ENCODE results near the gene MYL9. TPM values are rescaled to one million over a fixed set of nuclear protein-coding genes. Genes with fewer than 3 reads are reported as not detected.

Gene MYL9
- total and polyA plus RNA-seq, 10 of the 15 experiments (the other 5 are each of a cell fraction or from before 2014, with no cell fraction given) = 0.28 to 1.7 (median 0.63) TPM; not detected in 3

- Histone ChIP-seq H3K9me3 (replicated peaks; ENCODE audit: control insufficient read depth, insufficient read depth, low read length) (no peaks in the 10 kb centered on the region), H3K79me2 (ENCODE audit: control insufficient read depth, insufficient read depth, low read length) (peaks cover 34% of the 10 kb centered on the region), H3K9ac (ENCODE audit: control insufficient read depth, insufficient read depth, low read length) (peak overlapping the region; percentile 97), H3K36me3 (ENCODE audit: control insufficient read depth in 2 of 2, insufficient read depth in 2 of 2, low read length in 1 of 2) (peaks cover 0 to 6% of the 10 kb centered on the region in 2 experiments; a peak in 1 of 4 replicates), H2AFZ (ENCODE audit: control insufficient read depth, low read depth, low read length) (peak overlapping the region; percentile 75), H3K27ac (ENCODE audit: control insufficient read depth, insufficient read depth) (peak overlapping the region; percentile 63), H3K4me2 (ENCODE audit: control insufficient read depth, insufficient read depth) (peak overlapping the region; percentile 79), H3K27me3 (replicated peaks in 1 of 2; ENCODE audit: control insufficient read depth in 2 of 2, insufficient read depth in 2 of 2, low read length in 1 of 2) (no peaks in the 10 kb centered on the region), H3K4me3 (peak overlapping the region; percentile 84), H3K4me1 (ENCODE audit: control insufficient read depth, insufficient read depth, low read length) (peaks cover 5% of the 10 kb centered on the region), H4K20me1 (ENCODE audit: control insufficient read depth, insufficient read depth) (peaks cover 4% of the 10 kb centered on the region; the same call in 1 of the 2 replicates)
- 0 out of 2 replicates have a peak, but pooled peaks have one; percentile 7 for TF ChIP-seq CHD1 (IDR thresholded peaks at IDR 0.05; ENCODE audit: low read depth, low read length)
- no peak for TF ChIP-seq ZZZ3 (IDR thresholded peaks at IDR 0.05; ENCODE audit: control insufficient read depth, insufficient read length, low read depth)
- BruUV-seq (replicated peaks) = no TSS peak
- no peak for ATAC-seq
- CTCF ChIA-PET = interaction anchor here (0.7 to 9.0 kb wide), 10 partner anchors 13 to 312 kb away, joined by 3 to 94 read pairs (median 6); partner anchors contain the start of gene RAB5IF
- POLR2A ChIA-PET = interaction anchor here (0.6 to 10.1 kb wide), 15 partner anchors 10 to 913 kb away, joined by 3 to 87 read pairs (median 4); partner anchors contain the start of genes MROH8, NDRG3, RAB5IF and RPN2
- SMC1A ChIA-PET (ENCODE audit: uncharacterized antibody, unreplicated experiment) = interaction anchor here (0.6 to 8.2 kb wide), 7 partner anchors 10 to 879 kb away, joined by 3 to 98 read pairs (median 6); partner anchors contain the start of gene RAB5IF
- no peak for FAIRE-seq
- in situ Hi-C loops (cut with MboI) = no loop called here
- DNase-seq (ENCODE audit: low read depth, low spot score) = no peak
- intact Hi-C loops (cut with micrococcal nuclease; ENCODE audit: unreplicated experiment) = loop anchor here (10.0 kb wide), 1 partner anchor 107 kb away; no protein-coding TSS in a partner anchor
- 72% methylated on average over 16 of the region's 17 CpGs for WGBS (ENCODE audit: insufficient coverage, insufficient replicate concordance, low lambda C conversion rate, missing lambda C conversion rate)
- RAD21 ChIA-PET (ENCODE audit: unreplicated experiment) = interaction anchor here (0.8 to 9.0 kb wide), 6 partner anchors 13 to 292 kb away, joined by 3 to 93 read pairs (median 6); partner anchors contain the start of gene RAB5IF
These were observed 30.5 kb downstream of the MYL9 start for GRCh38 chr20:36571564-36572504.

GRCh38 chr20:36572701-36573102 lies 31.4 kb downstream of the MYL9 start:
- H4K20me1 ChIP-seq (ENCODE audit: control insufficient read depth, insufficient read depth) = peaks cover 4% of the 10 kb centered on the region; the same call in 1 of the 2 replicates
- H3K27ac ChIP-seq (ENCODE audit: control insufficient read depth, insufficient read depth) = peak overlapping the region; percentile 63
- peak overlapping the region; percentile 75 for H2AFZ ChIP-seq (ENCODE audit: control insufficient read depth, low read depth, low read length)
- TSS peak; percentile 89 for BruUV-seq (replicated peaks)
- H3K9me3 ChIP-seq (replicated peaks; ENCODE audit: control insufficient read depth, insufficient read depth, low read length) = no peaks in the 10 kb centered on the region
- ChIA-PET POLR2A (interaction anchor here (0.7 to 10.1 kb wide), 13 partner anchors 11 to 1114 kb away, joined by 3 to 87 read pairs (median 4); partner anchors contain the start of genes MROH8, NDRG3, RAB5IF and RPN2), CTCF (interaction anchor here (2.5 to 9.0 kb wide), 4 partner anchors 17 to 39 kb away, joined by 8 to 94 read pairs (median 42); partner anchors contain the start of gene RAB5IF), RAD21 (ENCODE audit: unreplicated experiment) (interaction anchor here (0.6 to 9.0 kb wide), 15 partner anchors 22 to 1713 kb away, joined by 3 to 93 read pairs (median 4); partner anchors contain the start of genes NDRG3 and RAB5IF), SMC1A (ENCODE audit: uncharacterized antibody, unreplicated experiment) (interaction anchor here (1.1 to 8.2 kb wide), 5 partner anchors 12 to 31 kb away, joined by 3 to 98 read pairs (median 13); partner anchors contain the start of gene RAB5IF)
- peak overlapping the region; percentile 97 for H3K9ac ChIP-seq (ENCODE audit: control insufficient read depth, insufficient read depth, low read length)
- WGBS (ENCODE audit: insufficient coverage, insufficient replicate concordance, low lambda C conversion rate, missing lambda C conversion rate) = 0% methylated on average over 20 of the region's 20 CpGs
- peak; percentile 92 for FAIRE-seq
- peak; percentile 50 for ATAC-seq
- in situ Hi-C loops (cut with MboI) (no loop called here), intact Hi-C loops (cut with micrococcal nuclease; ENCODE audit: unreplicated experiment) (loop anchor here (1.0 to 10.0 kb wide), 2 partner anchors 33 to 108 kb away; partner anchors contain the start of gene RAB5IF)
- H3K4me3 ChIP-seq = peak overlapping the region; percentile 84
- no peak for DNase-seq (ENCODE audit: low read depth, low spot score)
- H3K36me3 ChIP-seq (ENCODE audit: control insufficient read depth in 2 of 2, insufficient read depth in 2 of 2, low read length in 1 of 2) = peaks cover 0 to 7% of the 10 kb centered on the region in 2 experiments; a peak in 1 of 4 replicates
- peak overlapping the region; percentile 79 for H3K4me2 ChIP-seq (ENCODE audit: control insufficient read depth, insufficient read depth)
- H3K4me1 ChIP-seq (ENCODE audit: control insufficient read depth, insufficient read depth, low read length) = peaks cover 5% of the 10 kb centered on the region
- peaks cover 38% of the 10 kb centered on the region for H3K79me2 ChIP-seq (ENCODE audit: control insufficient read depth, insufficient read depth, low read length)
- no peaks in the 10 kb centered on the region for H3K27me3 ChIP-seq (replicated peaks in 1 of 2; ENCODE audit: control insufficient read depth in 2 of 2, insufficient read depth in 2 of 2, low read length in 1 of 2)
- TF ChIP-seq RFX5 (IDR thresholded peaks at IDR 0.05; ENCODE audit: low read depth, low read length) (no peak), HCFC1 (IDR thresholded peaks at IDR 0.05; ENCODE audit: low read length) (no peak), PAX8 (IDR thresholded peaks at IDR 0.05) (no peak), CHD1 (IDR thresholded peaks at IDR 0.05; ENCODE audit: low read depth, low read length) (0 out of 2 replicates have a peak, but pooled peaks have one; percentile 38), BRCA1 (IDR thresholded peaks at IDR 0.05; ENCODE audit: low read depth, low read length) (no peak), SIN3A (IDR thresholded peaks at IDR 0.05; ENCODE audit: low read depth, low read length) (no peak)
- TF ChIP-seq, protein P1, sequence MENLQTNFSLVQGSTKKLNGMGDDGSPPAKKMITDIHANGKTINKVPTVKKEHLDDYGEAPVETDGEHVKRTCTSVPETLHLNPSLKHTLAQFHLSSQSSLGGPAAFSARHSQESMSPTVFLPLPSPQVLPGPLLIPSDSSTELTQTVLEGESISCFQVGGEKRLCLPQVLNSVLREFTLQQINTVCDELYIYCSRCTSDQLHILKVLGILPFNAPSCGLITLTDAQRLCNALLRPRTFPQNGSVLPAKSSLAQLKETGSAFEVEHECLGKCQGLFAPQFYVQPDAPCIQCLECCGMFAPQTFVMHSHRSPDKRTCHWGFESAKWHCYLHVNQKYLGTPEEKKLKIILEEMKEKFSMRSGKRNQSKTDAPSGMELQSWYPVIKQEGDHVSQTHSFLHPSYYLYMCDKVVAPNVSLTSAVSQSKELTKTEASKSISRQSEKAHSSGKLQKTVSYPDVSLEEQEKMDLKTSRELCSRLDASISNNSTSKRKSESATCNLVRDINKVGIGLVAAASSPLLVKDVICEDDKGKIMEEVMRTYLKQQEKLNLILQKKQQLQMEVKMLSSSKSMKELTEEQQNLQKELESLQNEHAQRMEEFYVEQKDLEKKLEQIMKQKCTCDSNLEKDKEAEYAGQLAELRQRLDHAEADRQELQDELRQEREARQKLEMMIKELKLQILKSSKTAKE (IDR thresholded peaks at IDR 0.05; ENCODE audit: low read depth, poor library complexity, severe bottlenecking) = peak; percentile 27

Data from GM12878 (cell line).